Endothelial cell of umbilical vein (primary cell): ENCODE data around the gene PFDN4. TPM values are rescaled to one million over a fixed set of nuclear protein-coding genes. Genes with fewer than 3 reads are reported as not detected.

Source experiments
- BruUV-seq: library from RNA; stranded (reverse); fragments of 400-500 nt; replicated peaks from 2 replicates; lab custom pipeline; 2021; lab: Mats Ljungman, UMichigan
- CTCF ChIA-PET: fragments of 300-600, 350-600 bp; sonication (Branson Sonifier 250); formaldehyde crosslinking; loops from one replicate; lab custom pipeline; 2021; ENCODE audit warnings: antibody characterized with exemption, inconsistent platforms; lab: Charles Lee
- POLR2A ChIA-PET: fragments of 300-600, 350-600 bp; sonication (Branson Sonifier 250); formaldehyde crosslinking; loops from one replicate; lab custom pipeline; 2021; ENCODE audit warnings: antibody characterized with exemption, inconsistent platforms; lab: Charles Lee
- DNase-seq: peaks from one replicate; pipeline ENCODE4 v3.0.0-alpha.2; 2011; ENCODE audit warnings: low read depth, low spot score
- FAIRE-seq: peaks from 2 replicates; lab custom pipeline; 2011; peaks lifted over from hg19 to GRCh38; lab: Jason Lieb, UNC
- H2AFZ ChIP-seq: 2 replicates; pipeline ENCODE4 v1.6.0; 2012; ENCODE audit warnings: low read depth, low read length, control low read depth, inconsistent platforms
- H3K27ac ChIP-seq: 2 replicates; pipeline ENCODE4 v1.5.1; 2011; ENCODE audit warnings: low read depth, mild to moderate bottlenecking, control low read depth, low read length, moderate library complexity; ENCODE audit not compliant: insufficient read depth
- H3K27me3 ChIP-seq, 2 experiments: 2 replicates each; pipeline versions ENCODE4 v1.6.0 to v1.6.1; 2011; ENCODE audit warnings: low read length in 2 of 2, mixed read lengths in 1 of 2; ENCODE audit not compliant: control insufficient read depth in 2 of 2, insufficient read depth in 2 of 2
- H3K36me3 ChIP-seq, 2 experiments: 2 replicates in 1 of 2; 3 replicates in 1 of 2; pipeline ENCODE4 v1.5.1; 2011; ENCODE audit warnings: low read length in 2 of 2, mild to moderate bottlenecking in 1 of 2, moderate library complexity in 1 of 2; ENCODE audit not compliant: control insufficient read depth in 2 of 2, insufficient read depth in 2 of 2; ENCODE audit errors: extremely low read depth in 1 of 2
- H3K4me1 ChIP-seq: 3 replicates; pipeline ENCODE4 v1.5.1; 2011; ENCODE audit warnings: mild to moderate bottlenecking, low read length; ENCODE audit not compliant: control insufficient read depth, insufficient read depth; ENCODE audit errors: extremely low read depth
- H3K4me2 ChIP-seq: 2 replicates; pipeline ENCODE4 v1.6.1; 2011; ENCODE audit warnings: low read length, control low read depth, mixed read lengths; ENCODE audit not compliant: insufficient read depth
- H3K4me3 ChIP-seq, 3 experiments: fragments of 200-600 bp in 1 of 3; sonication (generic), shearing (Covaris generic) in 1 of 3; replicated peaks in 1 of 3; 2 replicates each; pipeline ENCODE4 v1.5.1; 2011 to 2016; ENCODE audit warnings: control low read depth in 3 of 3, low read length in 3 of 3, mild to moderate bottlenecking in 2 of 3, inconsistent platforms in 1 of 3, low read depth in 1 of 3, moderate library complexity in 1 of 3; ENCODE audit not compliant: insufficient read depth in 1 of 3
- H3K79me2 ChIP-seq: 2 replicates; pipeline ENCODE4 v1.6.0; 2012; ENCODE audit warnings: low read length, inconsistent platforms; ENCODE audit not compliant: control insufficient read depth, insufficient read depth
- H3K9ac ChIP-seq: replicated peaks from 2 replicates; pipeline ENCODE3; 2011; ENCODE audit warnings: low read length, control low read depth; ENCODE audit not compliant: insufficient read depth; ENCODE audit errors: extremely low read depth
- H3K9me1 ChIP-seq: replicated peaks from 3 replicates; pipeline ENCODE4 v1.6.0; 2011; ENCODE audit warnings: mild to moderate bottlenecking, low read length; ENCODE audit not compliant: control insufficient read depth, insufficient read depth; ENCODE audit errors: extremely low read depth
- H3K9me3 ChIP-seq: replicated peaks from 2 replicates; pipeline ENCODE4 v1.5.1; 2012; ENCODE audit warnings: low read length, inconsistent platforms; ENCODE audit not compliant: control insufficient read depth, insufficient read depth
- H4K20me1 ChIP-seq: replicated peaks from 2 replicates; pipeline ENCODE3; 2011; ENCODE audit warnings: mild to moderate bottlenecking, low read length; ENCODE audit not compliant: control insufficient read depth, insufficient read depth; ENCODE audit errors: extremely low read depth
- EZH2 ChIP-seq: IDR thresholded peaks from 2 replicates; pipeline ENCODE4 v1.6.1; 2012; ENCODE audit warnings: borderline replicate concordance, low read depth, mild to moderate bottlenecking, moderate library complexity, low read length, inconsistent platforms; ENCODE audit not compliant: severe bottlenecking
- FOS ChIP-seq: IDR thresholded peaks from 2 replicates; pipeline ENCODE4 v1.6.1; 2011; ENCODE audit warnings: mild to moderate bottlenecking, low read length, moderate library complexity, borderline replicate concordance; ENCODE audit not compliant: insufficient read depth
- GATA2 ChIP-seq: IDR thresholded peaks from 2 replicates; pipeline ENCODE4 v1.7.0; 2011; ENCODE audit warnings: low read depth, mild to moderate bottlenecking, moderate library complexity, mixed read lengths, low read length; ENCODE audit not compliant: insufficient read length, insufficient read depth
- JUN ChIP-seq: IDR thresholded peaks from 2 replicates; pipeline ENCODE4 v1.6.1; 2011; ENCODE audit warnings: borderline replicate concordance, low read depth; ENCODE audit not compliant: insufficient read length, insufficient read depth
- MYC ChIP-seq: IDR thresholded peaks from one replicate; pipeline ENCODE4 v1.6.1; 2011; ENCODE audit warnings: mild to moderate bottlenecking, low read depth, low read length
- POLR2A ChIP-seq: IDR thresholded peaks from 2 replicates; pipeline ENCODE4 v1.6.1; 2012; ENCODE audit warnings: low read depth, mild to moderate bottlenecking, control low read depth, low read length
- POLR2AphosphoS5 ChIP-seq: IDR thresholded peaks from 2 replicates; pipeline ENCODE4 v1.6.1; 2012; ENCODE audit warnings: low read depth, mild to moderate bottlenecking, control low read depth, low read length, moderate library complexity; ENCODE audit not compliant: insufficient read depth
- dilution Hi-C: fragments of 300-500 bp; cut with MboI; formaldehyde crosslinking; loops from one replicate; pipeline ENCODE4 v1.15.0; 2019; ENCODE audit warnings: low sequenced_read_pairs; ENCODE audit not compliant: extremely low pct_ligation_motif_present
- intact Hi-C: fragments of 100-400 bp; cut with micrococcal nuclease; formaldehyde crosslinking; loops from one replicate; pipeline ENCODE4 v1.10.0; 2022
- polyA plus RNA-seq, 4 experiments: library from polyadenylated mRNA; depleted of rRNA in 3 of 4; stranded (reverse) in 3 of 4; unstranded in 1 of 4; fragments of >200 nt; gene quantifications; 2 replicates each; pipeline versions ENCODE4 v1.2.1 to v1.2.3, GENCODE V29; 2011 to 2012; ENCODE audit warnings: missing spikeins in 1 of 4
- total RNA-seq: library from RNA; stranded (reverse); gene quantifications from 2 replicates; pipeline ENCODE4 v1.2.3, GENCODE V29; 2021
- TF ChIP-seq, protein P1 (sequence below): IDR thresholded peaks from 2 replicates; pipeline ENCODE4 v1.6.1; 2011; ENCODE audit not compliant: insufficient read depth, insufficient read length
- TF ChIP-seq, protein P2 (sequence below), 2 donors: IDR thresholded peaks; 1 replicate in 1 of 2; 2 replicates in 1 of 2; pipeline ENCODE4 v1.5.1; 2011; ENCODE audit warnings: low read length in 2 of 2, mild to moderate bottlenecking in 2 of 2, moderate library complexity in 2 of 2, control low read depth in 1 of 2, inconsistent platforms in 1 of 2, low read depth in 1 of 2; ENCODE audit not compliant: insufficient read depth in 1 of 2; ENCODE audit errors: extremely low read depth in 1 of 2

PFDN4 gene
- total and polyA plus RNA-seq, 2 donors (not counting 3 experiments of a cell fraction or from before 2014, with no cell fraction given), result 17.5 to 44.2 TPM

DNA sequence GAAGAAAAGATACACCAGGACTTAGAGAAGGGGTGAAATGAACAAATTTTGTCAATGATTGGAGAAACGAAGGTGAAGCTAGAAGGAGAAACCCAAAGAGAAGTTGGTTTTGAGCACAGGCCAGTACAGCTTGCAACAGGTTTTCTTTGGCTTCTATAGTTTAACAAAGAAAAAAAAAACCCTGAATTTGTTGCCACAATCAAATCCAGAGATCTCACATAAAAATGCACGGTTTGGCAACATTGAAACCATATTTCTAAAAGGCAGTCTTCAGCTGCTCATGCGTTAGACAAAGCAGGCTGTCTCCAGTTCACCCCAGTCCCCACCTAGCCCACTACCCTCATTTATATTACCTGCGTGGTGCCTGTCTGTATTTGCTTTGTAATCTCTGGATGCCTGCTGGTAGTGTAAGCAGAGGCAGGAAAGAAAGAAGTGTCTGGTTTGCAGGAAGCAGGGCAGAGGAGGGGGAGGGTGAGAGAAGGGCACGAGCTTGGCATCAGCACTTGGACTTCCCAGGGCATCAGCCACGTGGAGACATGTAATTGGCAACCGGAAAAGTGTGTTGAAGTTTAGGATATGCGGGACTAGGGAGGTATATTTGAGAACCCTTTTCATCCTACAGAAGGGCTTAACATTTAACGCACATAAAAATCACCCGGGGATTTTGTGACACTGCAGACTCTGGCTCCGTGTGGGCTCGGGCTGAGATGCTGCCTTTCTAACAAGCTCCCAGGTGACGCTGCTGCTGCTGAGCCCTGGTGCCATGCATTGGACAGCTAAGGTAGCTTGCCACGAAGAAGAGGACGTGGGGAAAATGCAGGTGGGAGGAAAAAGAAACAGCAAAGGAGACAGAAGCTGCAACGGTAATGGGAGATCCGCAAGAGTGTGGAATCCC lies 14.4 kb downstream of the PFDN4 start:
- no peaks in the 10 kb centered on the region for H3K9me3 ChIP-seq
- H3K27ac ChIP-seq, result no peak overlapping the region
- no peak for TF ChIP-seq POLR2AphosphoS5
- TF ChIP-seq FOS, result no peak
- TF ChIP-seq GATA2, result no peak
- no peak for TF ChIP-seq POLR2A
- no peak for TF ChIP-seq EZH2
- DNase-seq (peak; percentile 37), FAIRE-seq (peak; percentile 12)
- H3K27me3 ChIP-seq, result no peaks in the 10 kb centered on the region
- dilution Hi-C loops, result no loop called here
- no peaks in the 10 kb centered on the region for H3K9me1 ChIP-seq
- no peak overlapping the region for H3K4me2 ChIP-seq
- intact Hi-C loops, result no loop called here
- H4K20me1 ChIP-seq, result no peaks in the 10 kb centered on the region
- no peaks in the 10 kb centered on the region for H3K79me2 ChIP-seq
- POLR2A ChIA-PET, result no interaction called here
- H2AFZ ChIP-seq, result no peak overlapping the region
- H3K36me3 ChIP-seq, result no peaks in the 10 kb centered on the region
- no TSS peak for BruUV-seq
- peaks cover 11% of the 10 kb centered on the region for H3K4me1 ChIP-seq
- H3K4me3 ChIP-seq, result no peak overlapping the region
- CTCF ChIA-PET, result interaction anchor here (0.9 to 3.4 kb wide), 6 partner anchors 9 to 447 kb away, joined by 3 to 15 read pairs (median 4); no protein-coding TSS in a partner anchor
- H3K9ac ChIP-seq, result no peak overlapping the region

DNA sequence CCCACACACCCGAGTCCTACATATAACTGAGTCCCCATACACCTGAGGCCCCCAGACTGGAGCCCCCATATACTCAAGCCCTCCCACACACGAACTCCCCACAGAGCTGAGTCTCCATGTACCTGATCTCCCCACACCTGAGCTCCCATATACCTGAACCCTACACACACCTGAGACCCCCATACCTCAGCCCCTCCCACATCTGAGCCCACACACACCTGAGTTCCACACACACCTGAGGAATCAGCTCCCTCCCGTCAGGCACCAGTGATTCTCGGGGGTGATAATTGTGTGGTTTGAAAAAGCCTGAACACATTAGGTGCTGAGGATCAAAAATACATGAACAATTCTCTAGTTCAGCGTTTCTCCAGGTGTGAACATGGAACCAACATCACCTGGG lies 15.4 kb downstream of the PFDN4 start:
- Histone ChIP-seq H3K9me1 (no peaks in the 10 kb centered on the region), H3K79me2 (no peaks in the 10 kb centered on the region), H3K27me3 (no peaks in the 10 kb centered on the region), H3K9ac (no peak overlapping the region), H3K4me2 (no peak overlapping the region), H2AFZ (no peak overlapping the region), H3K27ac (no peak overlapping the region), H3K4me3 (no peak overlapping the region), H3K9me3 (no peaks in the 10 kb centered on the region), H4K20me1 (no peaks in the 10 kb centered on the region), H3K4me1 (peaks cover 10% of the 10 kb centered on the region), H3K36me3 (no peaks in the 10 kb centered on the region)
- POLR2A ChIA-PET, result no interaction called here
- BruUV-seq, result no TSS peak
- DNase-seq, result no peak
- dilution Hi-C loops, result no loop called here
- FAIRE-seq, result no peak
- intact Hi-C loops, result no loop called here
- TF ChIP-seq EZH2, result no peak
- TF ChIP-seq, protein P1, sequence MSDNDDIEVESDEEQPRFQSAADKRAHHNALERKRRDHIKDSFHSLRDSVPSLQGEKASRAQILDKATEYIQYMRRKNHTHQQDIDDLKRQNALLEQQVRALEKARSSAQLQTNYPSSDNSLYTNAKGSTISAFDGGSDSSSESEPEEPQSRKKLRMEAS, result no peak
- no peak for TF ChIP-seq GATA2
- TF ChIP-seq POLR2A, result no peak
- TF ChIP-seq, protein P2, sequence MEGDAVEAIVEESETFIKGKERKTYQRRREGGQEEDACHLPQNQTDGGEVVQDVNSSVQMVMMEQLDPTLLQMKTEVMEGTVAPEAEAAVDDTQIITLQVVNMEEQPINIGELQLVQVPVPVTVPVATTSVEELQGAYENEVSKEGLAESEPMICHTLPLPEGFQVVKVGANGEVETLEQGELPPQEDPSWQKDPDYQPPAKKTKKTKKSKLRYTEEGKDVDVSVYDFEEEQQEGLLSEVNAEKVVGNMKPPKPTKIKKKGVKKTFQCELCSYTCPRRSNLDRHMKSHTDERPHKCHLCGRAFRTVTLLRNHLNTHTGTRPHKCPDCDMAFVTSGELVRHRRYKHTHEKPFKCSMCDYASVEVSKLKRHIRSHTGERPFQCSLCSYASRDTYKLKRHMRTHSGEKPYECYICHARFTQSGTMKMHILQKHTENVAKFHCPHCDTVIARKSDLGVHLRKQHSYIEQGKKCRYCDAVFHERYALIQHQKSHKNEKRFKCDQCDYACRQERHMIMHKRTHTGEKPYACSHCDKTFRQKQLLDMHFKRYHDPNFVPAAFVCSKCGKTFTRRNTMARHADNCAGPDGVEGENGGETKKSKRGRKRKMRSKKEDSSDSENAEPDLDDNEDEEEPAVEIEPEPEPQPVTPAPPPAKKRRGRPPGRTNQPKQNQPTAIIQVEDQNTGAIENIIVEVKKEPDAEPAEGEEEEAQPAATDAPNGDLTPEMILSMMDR (IDR thresholded peaks at IDR 0.05; ENCODE audit: extremely low read depth in 1 of 2, insufficient read depth in 1 of 2, low read depth in 1 of 2, low read length in 2 of 2), result no peak
- TF ChIP-seq JUN, result no peak
- TF ChIP-seq MYC, result no peak
- no peak for TF ChIP-seq FOS
- no peak for TF ChIP-seq POLR2AphosphoS5
- CTCF ChIA-PET, result interaction anchor here (0.9 to 3.4 kb wide), 3 partner anchors 337 to 425 kb away, joined by 3 to 15 read pairs (median 9); no protein-coding TSS in a partner anchor
